Raji (cell line): ENCODE measurements around the gene NLRC5.
A peak's percentile ranks its signal among the peaks of the same experiment; 100 is the strongest.

Source experiments
- POLR2A ChIP-seq: IDR thresholded peaks from 2 replicates; pipeline ENCODE4 v1.6.1; 2011; ENCODE audit warnings: low read depth, low read length, control low read depth; ENCODE audit not compliant: insufficient read depth

Gene NLRC5

GRCh38 chr16:56988948-56989945 lies at the start of gene NLRC5:
Gene NLRC5, plus strand, starts transcription at chr16:56989557. Its CDS starts 31,156 bp downstream, at chr16:57020713.
- peak; percentile 69 for TF ChIP-seq POLR2A

DNA sequence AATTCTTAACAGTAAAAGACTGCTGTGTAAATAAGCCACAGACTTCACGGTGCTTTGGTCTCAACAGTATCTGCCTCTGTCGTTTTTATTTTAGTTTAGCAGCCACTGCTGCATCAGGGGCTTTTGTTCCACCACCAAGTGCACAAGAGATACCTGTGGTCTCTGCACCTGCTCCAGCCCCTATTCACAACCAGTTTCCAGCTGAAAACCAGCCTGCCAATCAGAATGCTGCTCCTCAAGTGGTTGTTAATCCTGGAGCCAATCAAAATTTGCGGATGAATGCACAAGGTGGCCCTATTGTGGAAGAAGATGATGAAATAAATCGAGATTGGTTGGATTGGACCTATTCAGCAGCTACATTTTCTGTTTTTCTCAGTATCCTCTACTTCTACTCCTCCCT lies 49.6 kb upstream of the NLRC5 start:
- no peak for TF ChIP-seq POLR2A

GRCh38 chr16:56941092-56941491 lies 48.3 kb upstream of the NLRC5 start:
- TF ChIP-seq POLR2A, result no peak

GRCh38 chr16:56941856-56942331 lies 47.5 kb upstream of the NLRC5 start:
- TF ChIP-seq POLR2A, result no peak

GRCh38 chr16:56943761-56944375 lies 45.5 kb upstream of the NLRC5 start:
- no peak for TF ChIP-seq POLR2A

GRCh38 chr16:56944954-56945839 lies 44.2 kb upstream of the NLRC5 start:
- TF ChIP-seq POLR2A, result no peak

DNA sequence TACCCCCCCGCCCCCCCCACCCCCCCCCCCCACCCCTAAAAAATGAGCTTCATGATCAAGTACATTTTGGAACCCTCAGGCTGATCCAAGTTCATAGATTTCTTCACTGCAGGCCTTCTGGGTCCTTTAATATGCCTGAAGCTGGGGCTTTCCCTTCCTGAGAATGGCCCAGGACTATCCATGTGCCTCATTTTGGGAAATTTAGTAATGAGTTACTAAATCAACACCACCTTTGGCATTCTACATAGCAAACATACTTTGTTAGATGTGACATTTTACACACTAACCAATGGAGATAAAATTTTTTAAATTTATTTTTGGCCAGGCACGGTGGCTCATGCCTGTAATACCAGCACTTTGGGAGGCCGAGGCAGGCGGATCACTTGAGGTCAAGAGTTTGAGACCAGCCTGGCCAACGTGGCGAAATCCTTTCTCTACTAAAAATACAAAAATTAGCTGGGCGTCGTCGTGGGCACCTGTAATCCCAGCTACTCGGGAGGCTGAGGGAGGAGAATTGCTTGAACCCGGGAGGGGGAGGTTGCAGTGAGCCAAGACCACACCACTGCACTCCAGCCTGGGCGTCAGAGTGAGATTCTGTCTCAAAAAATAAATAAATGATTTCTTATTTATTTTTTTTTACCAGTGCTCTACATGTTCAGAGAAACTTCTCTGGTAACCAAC lies 43.4 kb upstream of the NLRC5 start:
- no peak for TF ChIP-seq POLR2A

GRCh38 chr16:56946767-56947603 lies 42.4 kb upstream of the NLRC5 start:
- TF ChIP-seq POLR2A, result peak; percentile 36

GRCh38 chr16:56947604-56947995 lies 41.8 kb upstream of the NLRC5 start:
- no peak for TF ChIP-seq POLR2A

- no peak for TF ChIP-seq POLR2A
These were observed 41.1 kb upstream of the NLRC5 start for GRCh38 chr16:56948234-56948633.

DNA sequence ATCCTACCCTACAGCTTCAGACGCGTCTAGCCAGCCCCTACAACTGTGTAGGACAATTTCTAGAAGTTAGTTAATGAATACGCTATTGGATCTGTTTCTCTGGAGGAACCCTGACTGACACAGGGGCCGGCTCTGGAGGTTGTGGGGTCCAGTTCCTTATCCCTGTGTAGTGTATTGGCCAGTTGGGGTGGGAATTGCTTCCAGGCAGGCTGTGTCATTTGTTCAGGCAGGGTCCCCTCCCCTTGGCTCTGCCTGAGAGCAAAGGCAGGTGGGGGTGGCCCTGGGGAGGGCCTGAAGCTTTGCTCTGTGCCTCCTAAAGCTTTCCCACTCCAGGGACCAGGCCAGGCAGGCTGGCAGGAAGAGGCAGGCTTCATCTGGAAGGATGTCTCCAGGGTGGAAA lies 39.3 kb upstream of the NLRC5 start:
- no peak for TF ChIP-seq POLR2A

GRCh38 chr16:56950455-56950854 lies 38.9 kb upstream of the NLRC5 start:
- TF ChIP-seq POLR2A, result no peak

DNA sequence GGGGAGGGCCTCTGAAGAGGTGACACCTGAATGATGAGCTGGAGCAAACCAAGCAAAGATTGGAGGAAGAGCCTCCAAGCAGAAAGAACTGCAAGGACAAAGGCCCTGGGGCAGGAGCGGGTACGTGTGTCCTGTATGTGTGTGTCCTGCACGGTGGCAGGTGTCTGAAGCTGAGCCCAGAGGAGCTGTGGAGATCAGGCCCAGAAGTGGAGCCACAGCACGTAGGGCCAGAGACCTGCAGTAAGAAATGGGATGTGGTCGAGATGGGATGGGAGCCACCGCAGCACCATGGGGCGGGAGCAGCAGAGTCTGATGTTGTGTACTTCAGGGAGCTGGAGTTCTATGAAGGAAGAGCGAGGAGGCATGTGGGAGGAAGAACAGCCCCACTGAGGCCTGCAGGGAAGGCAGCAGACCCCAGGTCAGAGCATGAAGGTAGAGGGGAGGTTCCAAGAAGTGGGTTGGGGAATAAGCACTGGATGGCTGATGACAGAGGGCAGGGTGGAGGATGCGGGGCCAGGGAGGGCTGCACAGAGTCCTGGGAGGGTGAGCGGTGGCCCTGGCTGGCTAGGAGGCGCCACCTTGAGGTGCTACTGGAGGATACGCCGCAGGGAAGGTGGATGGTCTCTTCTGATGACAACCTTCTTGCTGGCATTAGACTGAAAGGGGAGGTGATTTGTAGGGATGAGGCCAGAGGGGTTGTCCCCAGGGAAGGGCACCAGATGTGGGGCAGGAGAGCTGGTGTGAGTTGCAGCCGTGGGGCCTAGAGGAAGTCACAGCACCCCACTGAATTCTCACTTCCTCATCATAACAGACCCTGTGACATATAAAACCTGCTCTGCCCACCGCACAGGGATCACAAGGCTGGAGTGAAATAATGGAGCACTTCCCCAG lies 38.2 kb upstream of the NLRC5 start:
- no peak for TF ChIP-seq POLR2A
